HCT116 (cell line): ENCODE data around the gene YWHAB.

Experiments used
- CTCF ChIP-seq, 3 experiments: fragments of 200-600 bp in 1 of 3; sonication (generic) in 1 of 3; IDR thresholded peaks in 2 of 3; conservative IDR thresholded peaks in 1 of 3; 2 replicates each; pipeline ENCODE4 v1.5.1; 2012 to 2017; ENCODE audit warnings: low read depth in 2 of 3, low read length in 2 of 3, antibody characterized with exemption in 1 of 3, borderline replicate concordance in 1 of 3, control low read depth in 1 of 3, mild to moderate bottlenecking in 1 of 3, mixed read lengths in 1 of 3, mixed run types in 1 of 3, moderate library complexity in 1 of 3; ENCODE audit not compliant: insufficient read depth in 1 of 3
- EGR1 ChIP-seq: IDR thresholded peaks from 2 replicates; pipeline ENCODE4 v1.6.1; 2012; ENCODE audit warnings: low read depth
- EZH2 ChIP-seq: fragments of 200-600 bp; sonication (generic); IDR thresholded peaks from 2 replicates; pipeline ENCODE4 v1.6.1; 2017; ENCODE audit warnings: antibody characterized with exemption, mixed run types
- FOSL1 ChIP-seq: IDR thresholded peaks from 2 replicates; pipeline ENCODE4 v1.6.1; 2012; ENCODE audit warnings: low read depth
- MAX ChIP-seq: IDR thresholded peaks from 2 replicates; pipeline ENCODE4 v1.6.1; 2012
- POLR2A ChIP-seq: IDR thresholded peaks from 2 replicates; pipeline ENCODE4 v1.7.0; 2011; ENCODE audit warnings: borderline replicate concordance; ENCODE audit not compliant: insufficient read depth, insufficient read length; ENCODE audit errors: extremely low read depth
- POLR2AphosphoS5 ChIP-seq: IDR thresholded peaks from 2 replicates; pipeline ENCODE4 v1.6.1; 2011; ENCODE audit warnings: mild to moderate bottlenecking, low read depth, low read length, moderate library complexity
- RAD21 ChIP-seq: IDR thresholded peaks from 2 replicates; pipeline ENCODE4 v1.6.1; 2012; ENCODE audit warnings: low read depth, mild to moderate bottlenecking
- REST ChIP-seq: IDR thresholded peaks from 2 replicates; pipeline ENCODE4 v1.6.1; 2012; ENCODE audit warnings: low read depth
- SIN3A ChIP-seq: IDR thresholded peaks from 2 replicates; pipeline ENCODE4 v1.6.1; 2012; ENCODE audit warnings: low read depth
- SRF ChIP-seq: IDR thresholded peaks from 2 replicates; pipeline ENCODE4 v1.6.1; 2012; ENCODE audit warnings: low read depth
- YY1 ChIP-seq: IDR thresholded peaks from 2 replicates; pipeline ENCODE4 v1.6.1; 2011; ENCODE audit warnings: low read length, low read depth, moderate library complexity, mild to moderate bottlenecking; ENCODE audit not compliant: insufficient replicate concordance; ENCODE audit errors: extremely low read depth

GRCh38 chr20:44945261-44945660, 59.8 kb downstream of the YWHAB start:
- no peak for TF ChIP-seq EGR1
- TF ChIP-seq REST = no peak
- no peak for TF ChIP-seq EZH2
- TF ChIP-seq FOSL1 = no peak
- no peak for TF ChIP-seq SIN3A
- TF ChIP-seq CTCF (IDR thresholded peaks at IDR 0.05 in 2 of 3, conservative IDR thresholded peaks at IDR 0.05 in 1 of 3; ENCODE audit: borderline replicate concordance in 1 of 3, insufficient read depth in 1 of 3, low read depth in 2 of 3, low read length in 2 of 3) = no peak
- TF ChIP-seq POLR2AphosphoS5 = no peak
- no peak for TF ChIP-seq MAX
- no peak for TF ChIP-seq YY1
- no peak for TF ChIP-seq POLR2A
- no peak for TF ChIP-seq RAD21
- no peak for TF ChIP-seq SRF
